ENCODE results near the gene PAX5. TPM values are rescaled to one million over a fixed set of nuclear protein-coding genes. Genes with fewer than 3 reads are reported as not detected.

PAX5 gene
- total and polyA plus RNA-seq, 5 donors: 0.03 TPM; not detected in 4

GRCh38 chr9:36846621-36847020 lies 187.4 kb downstream of the PAX5 start:
- no peaks in the 10 kb centered on the region for H3K27me3 ChIP-seq (ENCODE audit: control insufficient read depth, insufficient read depth)
- no peak for ATAC-seq

GRCh38 chr9:36845844-36846243 lies 188.2 kb downstream of the PAX5 start:
- Histone ChIP-seq H3K9me3 (ENCODE audit: control insufficient read depth, low read length) (no peaks in the 10 kb centered on the region), H3K27me3 (ENCODE audit: control insufficient read depth, insufficient read depth) (no peaks in the 10 kb centered on the region), H3K27ac (ENCODE audit: low read length) (no peak overlapping the region), H3K4me1 (ENCODE audit: control insufficient read depth, insufficient read depth, low read length) (no peaks in the 10 kb centered on the region), H3K4me3 (ENCODE audit: low read length) (no peak overlapping the region)
- no peak for DNase-seq
- WGBS: 76% methylated on average over 2 of the region's 2 CpGs
- ATAC-seq: no peak
- intact Hi-C loops (cut with DNase I): no loop called here

More at GRCh38 chr9:36846621-36847020, 187.4 kb downstream of the PAX5 start:
- Histone ChIP-seq H3K9me3 (ENCODE audit: control insufficient read depth, low read length) (no peaks in the 10 kb centered on the region), H3K4me3 (ENCODE audit: low read length) (no peak overlapping the region), H3K4me1 (ENCODE audit: control insufficient read depth, insufficient read depth, low read length) (no peaks in the 10 kb centered on the region), H3K27ac (ENCODE audit: low read length) (no peak overlapping the region)
- 82% methylated on average over 8 of the region's 8 CpGs for whole genome bisulfite sequencing
- no peak for DNase-seq
- intact Hi-C loops (cut with DNase I): no loop called here

GRCh38 chr9:36844961-36845360 lies 189.1 kb downstream of the PAX5 start:
- H3K4me1 ChIP-seq (ENCODE audit: control insufficient read depth, insufficient read depth, low read length): no peaks in the 10 kb centered on the region
- 79% methylated on average over 1 of the region's 1 CpG for WGBS
- H3K4me3 ChIP-seq (ENCODE audit: low read length): no peak overlapping the region
- intact Hi-C loops (cut with DNase I): no loop called here
- no peaks in the 10 kb centered on the region for H3K27me3 ChIP-seq (ENCODE audit: control insufficient read depth, insufficient read depth)
- H3K9me3 ChIP-seq (ENCODE audit: control insufficient read depth, low read length): no peaks in the 10 kb centered on the region
- no peak for ATAC-seq
- no peak overlapping the region for H3K27ac ChIP-seq (ENCODE audit: low read length)
- DNase-seq: no peak

GRCh38 chr9:36843964-36844363 lies 190.1 kb downstream of the PAX5 start:
- Histone ChIP-seq H3K27me3 (ENCODE audit: control insufficient read depth, insufficient read depth) (no peaks in the 10 kb centered on the region), H3K9me3 (ENCODE audit: control insufficient read depth, low read length) (no peaks in the 10 kb centered on the region), H3K4me3 (ENCODE audit: low read length) (no peak overlapping the region), H3K27ac (ENCODE audit: low read length) (no peak overlapping the region), H3K4me1 (ENCODE audit: control insufficient read depth, insufficient read depth, low read length) (no peaks in the 10 kb centered on the region)
- DNase-seq (no peak), ATAC-seq (no peak)
- intact Hi-C loops (cut with DNase I): no loop called here
- 59% methylated on average over 1 of the region's 1 CpG for WGBS

- WGBS: 77% methylated on average over 28 of the region's 28 CpGs
- Histone ChIP-seq H3K4me1 (ENCODE audit: control insufficient read depth, insufficient read depth, low read length) (no peaks in the 10 kb centered on the region), H3K9me3 (ENCODE audit: control insufficient read depth, low read length) (no peaks in the 10 kb centered on the region), H3K27ac (ENCODE audit: low read length) (no peak overlapping the region), H3K27me3 (ENCODE audit: control insufficient read depth, insufficient read depth) (no peaks in the 10 kb centered on the region), H3K4me3 (ENCODE audit: low read length) (no peak overlapping the region)
- DNase-seq (no peak), ATAC-seq (no peak)
- intact Hi-C loops (cut with DNase I): no loop called here
Measured at GRCh38 chr9:36842560-36843530, 191.2 kb downstream of the PAX5 start.

GRCh38 chr9:36840898-36841536 lies 193.1 kb downstream of the PAX5 start:
- ATAC-seq (no peak), DNase-seq (no peak)
- intact Hi-C loops (cut with DNase I): no loop called here
- Histone ChIP-seq H3K4me3 (ENCODE audit: low read length) (no peak overlapping the region), H3K27me3 (ENCODE audit: control insufficient read depth, insufficient read depth) (no peaks in the 10 kb centered on the region), H3K27ac (ENCODE audit: low read length) (no peak overlapping the region), H3K4me1 (ENCODE audit: control insufficient read depth, insufficient read depth, low read length) (no peaks in the 10 kb centered on the region), H3K9me3 (ENCODE audit: control insufficient read depth, low read length) (no peaks in the 10 kb centered on the region)
- WGBS: 76% methylated on average over 2 of the region's 2 CpGs

GRCh38 chr9:36839131-36839885 lies 194.8 kb downstream of the PAX5 start:
- Histone ChIP-seq H3K9me3 (ENCODE audit: control insufficient read depth, low read length) (no peaks in the 10 kb centered on the region), H3K27ac (ENCODE audit: low read length) (no peak overlapping the region), H3K27me3 (ENCODE audit: control insufficient read depth, insufficient read depth) (no peaks in the 10 kb centered on the region), H3K4me3 (ENCODE audit: low read length) (no peak overlapping the region), H3K4me1 (ENCODE audit: control insufficient read depth, insufficient read depth, low read length) (no peaks in the 10 kb centered on the region)
- ATAC-seq (no peak), DNase-seq (no peak)
- 82% methylated on average over 15 of the region's 15 CpGs for WGBS
- intact Hi-C loops (cut with DNase I): no loop called here

GRCh38 chr9:36837431-36838405 lies 196.3 kb downstream of the PAX5 start:
- no peaks in the 10 kb centered on the region for H3K9me3 ChIP-seq (ENCODE audit: control insufficient read depth, low read length)
- WGBS: 83% methylated on average over 17 of the region's 17 CpGs
- H3K27me3 ChIP-seq (ENCODE audit: control insufficient read depth, insufficient read depth): no peaks in the 10 kb centered on the region
- no peak for DNase-seq
- no peak overlapping the region for H3K4me3 ChIP-seq (ENCODE audit: low read length)
- H3K27ac ChIP-seq (ENCODE audit: low read length): no peak overlapping the region
- no peaks in the 10 kb centered on the region for H3K4me1 ChIP-seq (ENCODE audit: control insufficient read depth, insufficient read depth, low read length)
- ATAC-seq: no peak
- intact Hi-C loops (cut with DNase I): no loop called here

- H3K27ac ChIP-seq (ENCODE audit: low read length): no peak overlapping the region
- DNase-seq (no peak), ATAC-seq (no peak)
- H3K9me3 ChIP-seq (ENCODE audit: control insufficient read depth, low read length): no peaks in the 10 kb centered on the region
- no peaks in the 10 kb centered on the region for H3K4me1 ChIP-seq (ENCODE audit: control insufficient read depth, insufficient read depth, low read length)
- WGBS: 80% methylated on average over 7 of the region's 7 CpGs
- intact Hi-C loops (cut with DNase I): no loop called here
- H3K4me3 ChIP-seq (ENCODE audit: low read length): no peak overlapping the region
- H3K27me3 ChIP-seq (ENCODE audit: control insufficient read depth, insufficient read depth): no peaks in the 10 kb centered on the region
Measured at GRCh38 chr9:36836486-36836885, 197.6 kb downstream of the PAX5 start.

GRCh38 chr9:36835271-36835996 lies 198.6 kb downstream of the PAX5 start:
- WGBS: 67% methylated on average over 18 of the region's 18 CpGs
- no peaks in the 10 kb centered on the region for H3K27me3 ChIP-seq (ENCODE audit: control insufficient read depth, insufficient read depth)
- no peaks in the 10 kb centered on the region for H3K9me3 ChIP-seq (ENCODE audit: control insufficient read depth, low read length)
- ATAC-seq: no peak
- H3K4me3 ChIP-seq (ENCODE audit: low read length): no peak overlapping the region
- intact Hi-C loops (cut with DNase I): no loop called here
- DNase-seq: no peak
- no peak overlapping the region for H3K27ac ChIP-seq (ENCODE audit: low read length)
- no peaks in the 10 kb centered on the region for H3K4me1 ChIP-seq (ENCODE audit: control insufficient read depth, insufficient read depth, low read length)
